Effector memory CD8-positive, alpha-beta T cell (primary cell): ENCODE measurements around the gene TRIM27.
"Not testable (repeated sequence)": the region's sequence is repeated elsewhere in the genome, so short reads cannot be mapped to it uniquely, and the experiment has no call there.

Source experiments
- ATAC-seq: fragments of 150-1000 bp; cut with Tn5 transposase; replicated peaks from 2 replicates; pipeline ENCODE4 v1.10.0; 2021; ENCODE audit warnings: mild to moderate bottlenecking, moderate library complexity
- DNase-seq, 3 experiments: peaks; one replicate each; pipeline ENCODE4 v3.0.0; 2021
- H3K27ac Mint-ChIP-seq, 2 donors: one replicate each; pipeline ENCODE4 v1.8.0; 2022; ENCODE audit warnings: mild to moderate bottlenecking in 2 of 2, mixed read lengths in 2 of 2, moderate library complexity in 2 of 2
- H3K27me3 Mint-ChIP-seq, 2 donors: one replicate each; pipeline ENCODE4 v1.8.0; 2022; ENCODE audit warnings: mixed read lengths in 2 of 2
- H3K36me3 Mint-ChIP-seq: one replicate; pipeline ENCODE4 v1.8.0; 2022; ENCODE audit warnings: mild to moderate bottlenecking, moderate library complexity, mixed read lengths; ENCODE audit not compliant: insufficient read depth
- H3K4me1 Mint-ChIP-seq, 2 donors: one replicate each; pipeline ENCODE4 v1.8.0; 2022; ENCODE audit warnings: low read depth in 2 of 2, mixed read lengths in 2 of 2
- H3K4me3 Mint-ChIP-seq, 2 donors: one replicate each; pipeline ENCODE4 v1.8.0; 2022; ENCODE audit warnings: mild to moderate bottlenecking in 2 of 2, mixed read lengths in 2 of 2, moderate library complexity in 2 of 2
- H3K9me3 Mint-ChIP-seq, 2 donors: one replicate each; pipeline ENCODE4 v1.8.0; 2022; ENCODE audit warnings: mixed read lengths in 2 of 2

TRIM27 gene

DNA sequence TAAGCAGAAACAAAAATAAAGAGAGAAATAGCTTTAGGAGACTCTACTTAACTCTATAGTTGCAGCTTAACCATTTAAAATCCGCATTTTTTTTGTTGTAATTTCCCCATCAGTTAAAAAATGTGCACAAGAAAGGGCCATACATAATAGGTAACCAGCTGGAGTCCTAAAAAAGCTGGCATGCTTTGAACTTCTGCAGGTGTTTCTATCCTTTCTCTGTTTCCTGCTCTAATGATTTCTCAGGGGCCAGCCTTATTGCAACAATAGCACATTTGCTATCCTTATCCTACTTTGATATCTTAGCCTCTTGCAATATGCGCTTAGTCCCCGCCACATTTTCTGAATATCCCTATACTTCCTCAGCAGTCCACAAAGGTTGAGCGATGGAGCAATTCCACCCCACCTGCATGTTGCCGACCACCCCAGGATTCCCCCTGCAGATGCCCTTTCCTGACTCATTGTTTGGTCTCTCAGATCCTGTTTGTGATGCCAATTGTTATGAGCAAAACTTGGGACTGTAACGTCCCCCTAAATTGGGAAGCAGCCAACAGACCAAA, 48.5 kb downstream of the TRIM27 start:
- no peak for DNase-seq
- Mint-ChIP-seq H3K36me3 (no peaks in the 10 kb centered on the region), H3K4me1 (no peaks in the 10 kb centered on the region), H3K27me3 (peaks cover 15 to 25% of the 10 kb centered on the region in 2 donors), H3K4me3 (no peak overlapping the region), H3K27ac (no peak overlapping the region), H3K9me3 (no peaks in the 10 kb centered on the region)
- no peak for ATAC-seq

GRCh38 chr6:28872157-28872817, 51.5 kb downstream of the TRIM27 start:
- H3K36me3 Mint-ChIP-seq = not testable (repeated sequence)

DNA sequence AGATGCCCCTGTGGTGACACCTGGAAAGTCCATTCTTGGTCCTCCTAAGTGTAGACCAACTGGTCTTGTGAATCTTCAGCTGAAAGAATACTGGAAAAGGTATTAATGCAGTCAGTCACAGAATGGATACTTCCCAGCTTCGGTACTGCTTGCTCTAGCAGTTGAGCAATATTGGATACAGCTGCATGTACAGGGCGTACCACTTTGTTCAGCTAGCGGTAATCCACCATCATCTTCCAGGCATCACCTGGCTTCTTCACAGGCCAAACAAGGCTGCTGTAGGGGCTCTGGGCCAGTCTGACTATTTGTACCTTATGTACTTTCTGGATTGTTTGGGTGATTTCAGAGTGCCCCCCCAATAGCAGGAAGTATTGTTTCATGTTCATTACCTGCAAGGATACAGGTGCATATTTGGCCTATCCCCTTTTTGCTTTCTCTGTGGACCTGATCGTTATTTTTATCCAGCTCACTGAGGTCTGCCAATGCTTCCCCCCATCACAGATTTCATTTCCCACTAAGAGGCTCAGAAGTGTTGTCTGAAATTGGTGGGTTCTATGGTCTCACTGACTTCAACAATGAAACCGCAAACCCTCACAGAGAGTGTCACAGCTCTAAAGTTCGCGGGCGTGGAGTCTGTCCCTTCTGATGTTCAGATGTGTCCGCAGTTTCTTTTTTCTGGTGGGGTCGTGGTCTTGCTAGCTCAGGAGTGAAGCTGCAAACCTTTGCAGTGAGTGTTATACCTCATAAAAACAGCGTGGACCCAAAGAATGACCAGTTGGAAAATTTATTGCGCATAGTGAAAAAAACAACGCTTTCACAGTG, 52.2 kb downstream of the TRIM27 start:
- no peak for ATAC-seq
- H3K27me3 Mint-ChIP-seq = peaks cover 0 to 15% of the 10 kb centered on the region in 2 donors
- no peak overlapping the region for H3K4me3 Mint-ChIP-seq
- DNase-seq = no peak
- H3K4me1 Mint-ChIP-seq = peaks cover 3 to 6% of the 10 kb centered on the region in 2 donors
- no peak overlapping the region for H3K27ac Mint-ChIP-seq
- no peaks in the 10 kb centered on the region for H3K9me3 Mint-ChIP-seq
- H3K36me3 Mint-ChIP-seq = peaks cover 6% of the 10 kb centered on the region

More at GRCh38 chr6:28872157-28872817, 51.5 kb downstream of the TRIM27 start:
- not testable (repeated sequence) for DNase-seq, H3K27ac Mint-ChIP-seq, H3K9me3 Mint-ChIP-seq, ATAC-seq, H3K4me1 Mint-ChIP-seq, H3K4me3 Mint-ChIP-seq
- H3K27me3 Mint-ChIP-seq = peaks cover 2 to 16% of the 10 kb centered on the region in 2 donors

GRCh38 chr6:28868873-28869272, 54.9 kb downstream of the TRIM27 start:
- no peak for DNase-seq
- ATAC-seq = no peak
- Mint-ChIP-seq H3K9me3 (no peaks in the 10 kb centered on the region), H3K27ac (no peak overlapping the region), H3K27me3 (peaks cover 0 to under 1% of the 10 kb centered on the region in 2 donors), H3K4me1 (peaks cover 17 to 20% of the 10 kb centered on the region in 2 donors), H3K4me3 (no peak overlapping the region), H3K36me3 (peaks cover 29% of the 10 kb centered on the region)

DNA sequence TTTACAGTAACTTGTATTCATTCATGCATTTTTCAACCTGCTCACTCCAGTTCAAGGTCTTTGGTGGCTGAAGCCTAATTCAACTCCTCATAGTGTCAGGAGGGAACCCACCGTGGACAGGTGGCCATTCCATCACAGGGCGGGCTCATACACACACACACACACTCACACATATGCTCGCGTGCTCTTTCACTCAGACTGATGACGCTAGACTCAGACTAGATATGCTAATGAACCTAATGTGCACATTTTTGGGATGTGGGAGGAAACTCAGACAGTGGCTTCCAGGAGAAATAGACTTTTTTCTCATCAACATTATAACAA, 56.7 kb downstream of the TRIM27 start:
- Mint-ChIP-seq H3K27me3 (peaks cover 0 to 6% of the 10 kb centered on the region in 2 donors), H3K9me3 (peaks cover 6 to 9% of the 10 kb centered on the region in 2 donors), H3K36me3 (peaks cover 46% of the 10 kb centered on the region), H3K4me3 (peak overlapping the region; percentile 86 to 87), H3K27ac (peak overlapping the region; percentile 87 to 88), H3K4me1 (peaks cover 26 to 31% of the 10 kb centered on the region in 2 donors)
- DNase-seq (peak in 1 of 3 experiments; percentile 7), ATAC-seq (peak; percentile 14)

DNA sequence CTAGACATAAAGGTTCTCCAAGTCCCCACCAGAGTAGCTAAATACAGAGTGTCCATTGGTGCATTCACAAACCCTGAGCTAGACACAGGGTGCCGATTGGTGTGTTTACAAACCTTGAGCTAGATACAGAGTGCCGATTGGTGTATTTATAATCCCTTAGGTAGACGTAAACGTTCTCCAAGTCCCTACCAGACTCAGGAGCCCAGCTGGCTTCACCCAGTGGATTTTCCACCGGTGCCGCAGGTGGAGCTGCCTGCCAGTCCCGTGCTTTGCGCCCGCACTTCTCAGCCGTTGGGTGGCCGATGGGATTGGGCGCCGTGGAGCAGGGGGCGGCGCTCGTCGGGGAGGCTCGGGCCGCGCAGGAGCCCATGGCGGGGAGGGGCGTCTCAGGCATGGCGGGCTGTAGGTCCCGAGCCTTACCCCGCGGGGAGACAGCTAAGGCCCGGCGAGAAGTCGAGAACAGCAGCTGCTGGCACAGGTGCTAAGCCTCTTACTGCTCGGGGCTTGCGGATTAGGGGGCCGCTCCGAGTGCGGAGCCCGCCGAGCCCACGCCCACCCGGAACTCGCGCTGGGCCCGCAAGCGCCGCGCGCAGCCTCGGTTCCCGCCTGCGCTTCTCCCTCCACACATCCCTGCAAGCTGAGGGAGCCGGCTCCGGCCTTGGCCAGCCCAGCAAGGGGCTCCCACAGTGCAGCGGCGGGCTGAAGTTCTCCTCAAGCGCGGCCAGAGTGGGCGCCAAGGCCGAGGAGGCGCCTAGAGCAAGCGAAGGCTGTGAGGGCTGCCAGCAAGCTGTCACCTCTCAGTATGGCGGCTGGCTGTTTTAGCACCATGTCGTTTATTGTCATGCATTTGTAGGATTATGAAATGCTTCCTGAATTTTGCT, 57.3 kb downstream of the TRIM27 start:
- ATAC-seq = peak; percentile 69
- Mint-ChIP-seq H3K4me3 (peak overlapping the region; percentile 86 to 87), H3K27ac (peak overlapping the region; percentile 87 to 88), H3K4me1 (peaks cover 26 to 31% of the 10 kb centered on the region in 2 donors), H3K36me3 (peaks cover 48% of the 10 kb centered on the region)
- H3K27me3 Mint-ChIP-seq, H3K9me3 Mint-ChIP-seq: not testable (repeated sequence)
- peak; percentile 58 to 76 (median 67) for DNase-seq

GRCh38 chr6:28865401-28866204, 58.2 kb downstream of the TRIM27 start:
- peak; percentile 56 to 61 (median 58) for DNase-seq
- Mint-ChIP-seq H3K27ac (peak overlapping the region; percentile 87 to 88), H3K4me3 (peak overlapping the region; percentile 87 to 96), H3K27me3 (peaks cover 0 to 6% of the 10 kb centered on the region in 2 donors), H3K4me1 (peaks cover 26 to 33% of the 10 kb centered on the region in 2 donors), H3K9me3 (peaks cover 6 to 9% of the 10 kb centered on the region in 2 donors), H3K36me3 (peaks cover 51% of the 10 kb centered on the region)
- ATAC-seq = peak; percentile 16

DNA sequence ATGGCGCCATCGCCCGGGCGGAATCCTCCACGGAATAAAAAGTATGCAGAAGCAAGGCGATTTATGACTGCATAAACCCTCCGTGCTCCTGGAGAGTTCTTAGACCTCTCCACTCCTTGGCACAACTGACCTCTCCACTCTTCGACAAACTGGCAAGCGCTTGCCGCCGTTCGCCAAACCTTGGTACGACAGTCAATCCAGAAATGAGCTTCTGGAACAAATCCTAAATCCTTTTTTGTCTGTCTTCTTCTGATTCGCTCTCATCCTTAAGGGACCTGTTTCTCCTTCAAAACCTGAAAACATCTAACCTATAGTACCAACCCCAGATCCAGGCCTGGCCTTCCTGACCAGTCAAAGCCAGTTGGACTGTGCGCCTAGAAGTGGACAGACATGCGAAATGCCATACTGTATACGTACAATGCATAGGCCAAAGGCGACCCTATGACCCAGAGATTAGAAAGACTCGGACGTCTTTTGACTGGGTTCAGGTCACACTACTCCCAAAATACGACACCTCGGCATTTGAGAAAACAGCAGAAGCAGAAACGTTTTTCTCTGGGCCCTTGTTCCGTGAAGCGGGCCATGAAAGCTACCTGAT, 59.4 kb downstream of the TRIM27 start:
- H3K36me3 Mint-ChIP-seq = peaks cover 51% of the 10 kb centered on the region
- peak overlapping the region; percentile 99 for H3K27ac Mint-ChIP-seq
- DNase-seq (no peak), ATAC-seq (no peak)
- peaks cover 26 to 36% of the 10 kb centered on the region in 2 donors for H3K4me1 Mint-ChIP-seq
- H3K27me3 Mint-ChIP-seq = peaks cover 0 to 6% of the 10 kb centered on the region in 2 donors
- peak overlapping the region; percentile 92 to 96 for H3K4me3 Mint-ChIP-seq
- H3K9me3 Mint-ChIP-seq = peaks cover 6 to 9% of the 10 kb centered on the region in 2 donors

DNA sequence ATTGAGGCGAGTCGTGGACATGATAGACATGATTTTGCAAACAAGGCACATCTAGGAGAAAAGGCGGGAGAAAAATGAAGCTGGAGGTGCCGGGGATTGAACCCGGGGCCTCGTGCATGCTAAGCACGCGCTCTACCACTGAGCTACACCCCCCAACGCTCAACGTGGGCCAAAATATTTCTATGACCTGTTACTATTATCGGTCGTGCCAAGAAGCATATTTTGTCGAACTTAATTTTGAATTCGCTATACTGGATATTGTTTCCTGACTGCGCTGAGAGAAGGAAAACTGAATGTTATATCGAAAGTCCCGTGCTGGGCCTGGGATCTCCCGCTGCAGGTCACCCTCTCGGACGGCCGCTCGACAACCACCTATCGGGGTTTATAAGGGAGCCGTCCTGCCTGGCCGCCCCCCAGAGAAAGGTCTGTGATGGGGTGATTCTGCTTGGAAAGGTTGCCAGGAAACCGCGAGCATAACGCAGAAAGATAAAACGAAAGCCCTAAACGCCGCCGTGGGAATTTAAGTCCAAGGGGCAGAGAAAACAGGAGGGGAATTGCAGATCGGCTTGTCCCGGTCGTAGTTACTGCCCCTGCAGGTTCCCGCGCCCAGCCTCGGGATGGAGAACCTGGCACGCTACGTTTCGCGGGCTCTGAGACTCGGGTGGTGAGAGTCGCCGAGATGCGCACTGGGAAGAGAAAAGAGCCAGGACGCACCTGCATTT, 60.0 kb downstream of the TRIM27 start:
- ATAC-seq (peak; percentile 45), DNase-seq (peak; percentile 82 to 86 (median 83))
- Mint-ChIP-seq H3K4me1 (peaks cover 26 to 36% of the 10 kb centered on the region in 2 donors), H3K9me3 (peaks cover 6 to 9% of the 10 kb centered on the region in 2 donors), H3K4me3 (peak overlapping the region; percentile 92 to 96), H3K36me3 (peaks cover 51% of the 10 kb centered on the region), H3K27ac (peak overlapping the region; percentile 99), H3K27me3 (peaks cover 0 to 6% of the 10 kb centered on the region in 2 donors)

- H3K9me3 Mint-ChIP-seq = peaks cover 6 to 9% of the 10 kb centered on the region in 2 donors
- DNase-seq = no peak
- H3K27me3 Mint-ChIP-seq = peaks cover 0 to 6% of the 10 kb centered on the region in 2 donors
- peaks cover 50% of the 10 kb centered on the region for H3K36me3 Mint-ChIP-seq
- H3K27ac Mint-ChIP-seq = peak overlapping the region; percentile 99
- peaks cover 25 to 29% of the 10 kb centered on the region in 2 donors for H3K4me1 Mint-ChIP-seq
- no peak for ATAC-seq
- peak overlapping the region in 1 of 2 donors; percentile 33 for H3K4me3 Mint-ChIP-seq
Measured at GRCh38 chr6:28862077-28862476, 61.7 kb downstream of the TRIM27 start.

DNA sequence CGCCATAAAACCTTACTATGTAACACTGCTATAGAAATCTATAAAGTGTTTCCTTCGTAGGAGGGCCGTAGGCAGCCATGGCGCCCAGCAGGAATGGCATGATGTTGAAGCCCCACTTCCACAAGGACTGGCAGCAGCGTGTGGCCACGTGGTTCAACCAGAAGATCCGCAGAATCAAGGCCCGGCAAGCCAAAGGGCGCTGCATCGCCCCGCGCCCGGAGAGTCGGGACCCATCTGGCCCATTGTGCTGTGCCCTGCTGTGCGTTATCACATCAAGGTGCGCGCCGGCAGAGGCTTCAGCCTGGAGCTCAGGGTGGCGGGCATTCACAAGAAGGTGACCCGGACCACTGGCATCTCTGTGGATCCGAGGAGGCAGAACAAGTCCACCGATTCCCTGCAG, 62.4 kb downstream of the TRIM27 start:
- H3K4me3 Mint-ChIP-seq = no peak overlapping the region
- H3K27ac Mint-ChIP-seq = peak overlapping the region in 1 of 2 donors; percentile 12
- H3K9me3 Mint-ChIP-seq = peaks cover 6 to 9% of the 10 kb centered on the region in 2 donors
- ATAC-seq (no peak), DNase-seq (no peak)
- peaks cover 0 to 6% of the 10 kb centered on the region in 2 donors for H3K27me3 Mint-ChIP-seq
- peaks cover 44% of the 10 kb centered on the region for H3K36me3 Mint-ChIP-seq
- H3K4me1 Mint-ChIP-seq = peaks cover 23 to 29% of the 10 kb centered on the region in 2 donors
